ENCODE measurements around the gene TCAP.

GRCh38 chr17:39662551-39663339 lies 2.4 kb upstream of the TCAP start:
- TF ChIP-seq, protein P1, sequence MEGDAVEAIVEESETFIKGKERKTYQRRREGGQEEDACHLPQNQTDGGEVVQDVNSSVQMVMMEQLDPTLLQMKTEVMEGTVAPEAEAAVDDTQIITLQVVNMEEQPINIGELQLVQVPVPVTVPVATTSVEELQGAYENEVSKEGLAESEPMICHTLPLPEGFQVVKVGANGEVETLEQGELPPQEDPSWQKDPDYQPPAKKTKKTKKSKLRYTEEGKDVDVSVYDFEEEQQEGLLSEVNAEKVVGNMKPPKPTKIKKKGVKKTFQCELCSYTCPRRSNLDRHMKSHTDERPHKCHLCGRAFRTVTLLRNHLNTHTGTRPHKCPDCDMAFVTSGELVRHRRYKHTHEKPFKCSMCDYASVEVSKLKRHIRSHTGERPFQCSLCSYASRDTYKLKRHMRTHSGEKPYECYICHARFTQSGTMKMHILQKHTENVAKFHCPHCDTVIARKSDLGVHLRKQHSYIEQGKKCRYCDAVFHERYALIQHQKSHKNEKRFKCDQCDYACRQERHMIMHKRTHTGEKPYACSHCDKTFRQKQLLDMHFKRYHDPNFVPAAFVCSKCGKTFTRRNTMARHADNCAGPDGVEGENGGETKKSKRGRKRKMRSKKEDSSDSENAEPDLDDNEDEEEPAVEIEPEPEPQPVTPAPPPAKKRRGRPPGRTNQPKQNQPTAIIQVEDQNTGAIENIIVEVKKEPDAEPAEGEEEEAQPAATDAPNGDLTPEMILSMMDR (IDR thresholded peaks at IDR 0.05): no peak
- TF ChIP-seq POLR2AphosphoS5 (IDR thresholded peaks at IDR 0.05) (peak in 2 of 3 donors; percentile 60 to 67), POLR2A (IDR thresholded peaks at IDR 0.05) (no peak)
